ENCODE results near the gene DDIT4.

DNA sequence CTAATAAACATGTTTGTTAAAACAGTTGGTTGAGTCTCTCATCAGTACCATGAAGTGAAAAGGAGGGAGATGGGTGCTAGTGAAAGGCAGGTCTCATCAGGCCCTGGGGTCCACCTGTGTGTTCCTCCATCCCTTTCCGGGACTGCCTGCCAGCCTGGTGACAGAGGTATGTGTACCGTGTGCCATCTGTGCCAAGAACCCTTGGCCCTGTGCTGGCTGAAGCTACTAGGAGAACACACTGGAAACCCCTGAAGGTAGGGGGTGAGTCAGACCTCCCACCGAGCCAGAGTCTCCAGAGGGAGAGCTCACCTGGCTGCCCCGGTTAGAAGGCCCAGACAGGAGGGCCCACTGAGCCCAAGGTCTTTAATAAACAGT lies 2.3 kb downstream of the DDIT4 start:
- TF ChIP-seq, protein P1, sequence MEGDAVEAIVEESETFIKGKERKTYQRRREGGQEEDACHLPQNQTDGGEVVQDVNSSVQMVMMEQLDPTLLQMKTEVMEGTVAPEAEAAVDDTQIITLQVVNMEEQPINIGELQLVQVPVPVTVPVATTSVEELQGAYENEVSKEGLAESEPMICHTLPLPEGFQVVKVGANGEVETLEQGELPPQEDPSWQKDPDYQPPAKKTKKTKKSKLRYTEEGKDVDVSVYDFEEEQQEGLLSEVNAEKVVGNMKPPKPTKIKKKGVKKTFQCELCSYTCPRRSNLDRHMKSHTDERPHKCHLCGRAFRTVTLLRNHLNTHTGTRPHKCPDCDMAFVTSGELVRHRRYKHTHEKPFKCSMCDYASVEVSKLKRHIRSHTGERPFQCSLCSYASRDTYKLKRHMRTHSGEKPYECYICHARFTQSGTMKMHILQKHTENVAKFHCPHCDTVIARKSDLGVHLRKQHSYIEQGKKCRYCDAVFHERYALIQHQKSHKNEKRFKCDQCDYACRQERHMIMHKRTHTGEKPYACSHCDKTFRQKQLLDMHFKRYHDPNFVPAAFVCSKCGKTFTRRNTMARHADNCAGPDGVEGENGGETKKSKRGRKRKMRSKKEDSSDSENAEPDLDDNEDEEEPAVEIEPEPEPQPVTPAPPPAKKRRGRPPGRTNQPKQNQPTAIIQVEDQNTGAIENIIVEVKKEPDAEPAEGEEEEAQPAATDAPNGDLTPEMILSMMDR (conservative IDR thresholded peaks at IDR 0.05): no peak
- no peak for TF ChIP-seq ZFX (IDR thresholded peaks at IDR 0.05)
